HEK293 (cell line): ENCODE data around the gene ELL.
A peak's percentile ranks its signal among the peaks of the same experiment; 100 is the strongest.

Experiments
- GLI2 ChIP-seq: fragments of 450-650 bp; formaldehyde crosslinking; IDR thresholded peaks from 2 replicates; pipeline ENCODE4; 2017; ENCODE audit warnings: missing biosample characterization, missing genetic modification characterization, low read depth, borderline replicate concordance
- MEIS1 ChIP-seq: sonication (generic); formaldehyde crosslinking; IDR thresholded peaks from 2 replicates; pipeline ENCODE4 v1.8.1; 2022; ENCODE audit warnings: missing genetic modification reagents, mild to moderate bottlenecking, borderline replicate concordance
- WT1 ChIP-seq: fragments of 450-650 bp; formaldehyde crosslinking; IDR thresholded peaks from 2 replicates; pipeline ENCODE4 v1.5.1; 2016; ENCODE audit warnings: missing biosample characterization, missing genetic modification characterization
- ZBTB44 ChIP-seq: fragments of 450-650 bp; IDR thresholded peaks from 2 replicates; pipeline ENCODE4 v1.5.1; 2018; ENCODE audit warnings: missing biosample characterization, mild to moderate bottlenecking, missing genetic modification characterization
- ZFP37 ChIP-seq: fragments of 450-650 bp; formaldehyde crosslinking; IDR thresholded peaks from 2 replicates; pipeline ENCODE4 v1.5.1; 2016; ENCODE audit warnings: missing biosample characterization, missing genetic modification characterization
- ZFP69B ChIP-seq: fragments of 450-650 bp; formaldehyde crosslinking; IDR thresholded peaks from 2 replicates; pipeline ENCODE4 v1.5.1; 2016; ENCODE audit warnings: missing biosample characterization, missing genetic modification characterization
- ZNF138 ChIP-seq: fragments of 450-650 bp; formaldehyde crosslinking; IDR thresholded peaks from 2 replicates; pipeline ENCODE4 v1.5.1; 2016; ENCODE audit warnings: missing biosample characterization, missing genetic modification characterization, borderline replicate concordance
- ZNF2 ChIP-seq: fragments of 450-650 bp; formaldehyde crosslinking; IDR thresholded peaks from 2 replicates; pipeline ENCODE4 v1.5.1; 2016; ENCODE audit warnings: missing biosample characterization, missing genetic modification characterization
- ZNF214 ChIP-seq: fragments of 450-650 bp; formaldehyde crosslinking; IDR thresholded peaks from 2 replicates; pipeline ENCODE4 v1.5.1; 2017; ENCODE audit warnings: missing biosample characterization, mild to moderate bottlenecking, missing genetic modification characterization, borderline replicate concordance
- ZNF292 ChIP-seq: fragments of 450-650 bp; formaldehyde crosslinking; IDR thresholded peaks from 2 replicates; pipeline ENCODE4 v1.5.1; 2016; ENCODE audit warnings: low read depth, missing biosample characterization, missing genetic modification characterization, borderline replicate concordance
- ZNF362 ChIP-seq: fragments of 450-650 bp; formaldehyde crosslinking; IDR thresholded peaks from 2 replicates; pipeline ENCODE4 v1.5.1; 2016; ENCODE audit warnings: missing biosample characterization, missing genetic modification characterization
- ZNF398 ChIP-seq: fragments of 450-650 bp; formaldehyde crosslinking; IDR thresholded peaks from 2 replicates; pipeline ENCODE4 v1.5.1; 2017; ENCODE audit warnings: missing biosample characterization, missing genetic modification characterization
- ZNF473 ChIP-seq: fragments of 450-650 bp; formaldehyde crosslinking; IDR thresholded peaks from 2 replicates; pipeline ENCODE4 v1.5.1; 2017; ENCODE audit warnings: missing biosample characterization, missing genetic modification characterization
- ZNF560 ChIP-seq: fragments of 450-650 bp; formaldehyde crosslinking; IDR thresholded peaks from 2 replicates; pipeline ENCODE4 v1.5.1; 2017; ENCODE audit warnings: missing biosample characterization, missing genetic modification characterization, borderline replicate concordance
- ZNF626 ChIP-seq: fragments of 450-650 bp; sonication (Bioruptor Pico); formaldehyde crosslinking; IDR thresholded peaks from 2 replicates; pipeline ENCODE4 v1.5.1; 2018; ENCODE audit warnings: missing biosample characterization, missing genetic modification characterization, inconsistent platforms
- ZNF629 ChIP-seq: fragments of 450-650 bp; formaldehyde crosslinking; IDR thresholded peaks from 2 replicates; pipeline ENCODE4 v1.5.1; 2017; ENCODE audit warnings: missing biosample characterization, missing genetic modification characterization
- ZNF692 ChIP-seq: fragments of 450-650 bp; formaldehyde crosslinking; IDR thresholded peaks from 2 replicates; pipeline ENCODE4 v1.5.1; 2016; ENCODE audit warnings: missing biosample characterization, missing genetic modification characterization
- ZNF777 ChIP-seq: fragments of 450-650 bp; formaldehyde crosslinking; IDR thresholded peaks from 2 replicates; pipeline ENCODE4 v1.5.1; 2017; ENCODE audit warnings: missing biosample characterization, missing genetic modification characterization, borderline replicate concordance
- ZNF792 ChIP-seq: fragments of 450-650 bp; formaldehyde crosslinking; IDR thresholded peaks from 2 replicates; pipeline ENCODE4 v1.5.1; 2016; ENCODE audit warnings: missing biosample characterization, missing genetic modification characterization
- ZSCAN5A ChIP-seq: fragments of 450-650 bp; formaldehyde crosslinking; IDR thresholded peaks from 2 replicates; pipeline ENCODE4 v1.5.1; 2016; ENCODE audit warnings: missing biosample characterization, missing genetic modification characterization
- TF ChIP-seq, protein P1 (sequence below): fragments of 450-650 bp; formaldehyde crosslinking; IDR thresholded peaks from 2 replicates; pipeline ENCODE4 v1.5.1; 2017; ENCODE audit warnings: missing biosample characterization, missing genetic modification characterization
- TF ChIP-seq, protein P2 (sequence below): fragments of 450-650 bp; formaldehyde crosslinking; IDR thresholded peaks from 2 replicates; pipeline ENCODE4 v1.5.1; 2016; ENCODE audit warnings: missing biosample characterization, missing genetic modification characterization
- TF ChIP-seq, protein P3 (sequence below): fragments of 450-650 bp; formaldehyde crosslinking; IDR thresholded peaks from 2 replicates; pipeline ENCODE4 v1.5.1; 2016; ENCODE audit warnings: missing biosample characterization, missing genetic modification characterization

Gene ELL

GRCh38 chr19:18436671-18437490 lies 85.0 kb downstream of the ELL start (continued):
- TF ChIP-seq, protein P1, sequence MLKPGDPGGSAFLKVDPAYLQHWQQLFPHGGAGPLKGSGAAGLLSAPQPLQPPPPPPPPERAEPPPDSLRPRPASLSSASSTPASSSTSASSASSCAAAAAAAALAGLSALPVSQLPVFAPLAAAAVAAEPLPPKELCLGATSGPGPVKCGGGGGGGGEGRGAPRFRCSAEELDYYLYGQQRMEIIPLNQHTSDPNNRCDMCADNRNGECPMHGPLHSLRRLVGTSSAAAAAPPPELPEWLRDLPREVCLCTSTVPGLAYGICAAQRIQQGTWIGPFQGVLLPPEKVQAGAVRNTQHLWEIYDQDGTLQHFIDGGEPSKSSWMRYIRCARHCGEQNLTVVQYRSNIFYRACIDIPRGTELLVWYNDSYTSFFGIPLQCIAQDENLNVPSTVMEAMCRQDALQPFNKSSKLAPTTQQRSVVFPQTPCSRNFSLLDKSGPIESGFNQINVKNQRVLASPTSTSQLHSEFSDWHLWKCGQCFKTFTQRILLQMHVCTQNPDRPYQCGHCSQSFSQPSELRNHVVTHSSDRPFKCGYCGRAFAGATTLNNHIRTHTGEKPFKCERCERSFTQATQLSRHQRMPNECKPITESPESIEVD (tag by site-specific recombination), result no peak
- no peak for TF ChIP-seq ZNF398
- TF ChIP-seq ZFP69B (tag by site-specific recombination), result peak; percentile 98
- peak; percentile 98 for TF ChIP-seq ZNF692 (tag by site-specific recombination)
- no peak for TF ChIP-seq ZNF292 (tag by site-specific recombination)
- TF ChIP-seq ZNF214 (tag by site-specific recombination), result no peak
- no peak for TF ChIP-seq ZNF362 (tag by site-specific recombination)
- TF ChIP-seq MEIS1 (CRISPR knock-in tag), result no peak
- TF ChIP-seq WT1 (tag by site-specific recombination), result peak; percentile 35; the same call in 1 of the 2 replicates
- no peak for TF ChIP-seq ZNF777 (tag by site-specific recombination)
- TF ChIP-seq ZSCAN5A (tag by site-specific recombination), result no peak
- no peak for TF ChIP-seq ZNF473 (tag by site-specific recombination)
- TF ChIP-seq ZNF2 (tag by site-specific recombination), result peak; percentile 48; the same call in 1 of the 2 replicates
- TF ChIP-seq ZNF792 (tag by site-specific recombination), result peak; percentile 85
- no peak for TF ChIP-seq ZNF138 (tag by site-specific recombination)
- TF ChIP-seq, protein P2, sequence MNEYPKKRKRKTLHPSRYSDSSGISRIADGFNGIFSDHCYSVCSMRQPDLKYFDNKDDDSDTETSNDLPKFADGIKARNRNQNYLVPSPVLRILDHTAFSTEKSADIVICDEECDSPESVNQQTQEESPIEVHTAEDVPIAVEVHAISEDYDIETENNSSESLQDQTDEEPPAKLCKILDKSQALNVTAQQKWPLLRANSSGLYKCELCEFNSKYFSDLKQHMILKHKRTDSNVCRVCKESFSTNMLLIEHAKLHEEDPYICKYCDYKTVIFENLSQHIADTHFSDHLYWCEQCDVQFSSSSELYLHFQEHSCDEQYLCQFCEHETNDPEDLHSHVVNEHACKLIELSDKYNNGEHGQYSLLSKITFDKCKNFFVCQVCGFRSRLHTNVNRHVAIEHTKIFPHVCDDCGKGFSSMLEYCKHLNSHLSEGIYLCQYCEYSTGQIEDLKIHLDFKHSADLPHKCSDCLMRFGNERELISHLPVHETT (tag by site-specific recombination), result no peak
- TF ChIP-seq ZNF626, result no peak
- TF ChIP-seq, protein P3, sequence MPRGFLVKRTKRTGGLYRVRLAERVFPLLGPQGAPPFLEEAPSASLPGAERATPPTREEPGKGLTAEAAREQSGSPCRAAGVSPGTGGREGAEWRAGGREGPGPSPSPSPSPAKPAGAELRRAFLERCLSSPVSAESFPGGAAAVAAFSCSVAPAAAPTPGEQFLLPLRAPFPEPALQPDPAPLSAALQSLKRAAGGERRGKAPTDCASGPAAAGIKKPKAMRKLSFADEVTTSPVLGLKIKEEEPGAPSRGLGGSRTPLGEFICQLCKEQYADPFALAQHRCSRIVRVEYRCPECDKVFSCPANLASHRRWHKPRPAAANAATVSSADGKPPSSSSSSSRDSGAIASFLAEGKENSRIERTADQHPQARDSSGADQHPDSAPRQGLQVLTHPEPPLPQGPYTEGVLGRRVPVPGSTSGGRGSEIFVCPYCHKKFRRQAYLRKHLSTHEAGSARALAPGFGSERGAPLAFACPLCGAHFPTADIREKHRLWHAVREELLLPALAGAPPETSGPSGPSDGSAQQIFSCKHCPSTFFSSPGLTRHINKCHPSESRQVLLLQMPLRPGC (tag by site-specific recombination), result no peak
- TF ChIP-seq GLI2, result no peak
- no peak for TF ChIP-seq ZFP37 (tag by site-specific recombination)
- TF ChIP-seq ZNF560 (tag by site-specific recombination), result no peak
- TF ChIP-seq ZBTB44 (tag by site-specific recombination), result no peak
- TF ChIP-seq ZNF629 (tag by site-specific recombination), result no peak; the same call in 1 of the 2 replicates
